ENCODE results near the gene NCBP2L.
"Not testable (repeated sequence)": the region's sequence is repeated elsewhere in the genome, so short reads cannot be mapped to it uniquely, and the experiment has no call there.

The NCBP2L gene

GRCh38 chrX:107776649-107777535 lies 641 bp upstream of the NCBP2L start:
- Histone ChIP-seq H3K4me1 (ENCODE audit: control insufficient read depth in 1 of 2, insufficient read depth in 1 of 2, low read depth in 1 of 2, low read length in 1 of 2) (peaks cover 17 to 19% of the 10 kb centered on the region in 2 experiments), H3K9me3 (no peaks in the 10 kb centered on the region), H3K27me3 (peaks cover 42% of the 10 kb centered on the region), H3K4me3 (ENCODE audit: low read depth in 1 of 2, low read length in 1 of 2) (peak overlapping the region in 1 of 2 experiments; percentile 12), H3K36me3 (no peaks in the 10 kb centered on the region), H3K27ac (no peak overlapping the region)
- peak; percentile 78 for TF ChIP-seq CTCF (IDR thresholded peaks at IDR 0.05)

- no peak overlapping the region for H3K4me3 ChIP-seq (ENCODE audit: low read depth in 1 of 2, low read length in 1 of 2)
- H3K4me1 ChIP-seq (ENCODE audit: control insufficient read depth in 1 of 2, insufficient read depth in 1 of 2, low read depth in 1 of 2, low read length in 1 of 2), result peaks cover 11 to 13% of the 10 kb centered on the region in 2 experiments
- no peak overlapping the region for H3K27ac ChIP-seq
- H3K9me3 ChIP-seq, result no peaks in the 10 kb centered on the region
- peaks cover 15% of the 10 kb centered on the region for H3K27me3 ChIP-seq
- TF ChIP-seq CTCF (IDR thresholded peaks at IDR 0.05), result no peak
- no peaks in the 10 kb centered on the region for H3K36me3 ChIP-seq
These were observed 3.0 kb downstream of the NCBP2L start for GRCh38 chrX:107780525-107780924.

- no peak for TF ChIP-seq CTCF (IDR thresholded peaks at IDR 0.05)
- Histone ChIP-seq H3K27me3 (peaks cover 7% of the 10 kb centered on the region), H3K4me1 (ENCODE audit: control insufficient read depth in 1 of 2, insufficient read depth in 1 of 2, low read depth in 1 of 2, low read length in 1 of 2) (no peaks in the 10 kb centered on the region), H3K36me3 (no peaks in the 10 kb centered on the region), H3K4me3 (ENCODE audit: low read depth in 1 of 2, low read length in 1 of 2) (no peak overlapping the region), H3K9me3 (no peaks in the 10 kb centered on the region), H3K27ac (no peak overlapping the region)
These were observed 10.3 kb downstream of the NCBP2L start for GRCh38 chrX:107787827-107788226.

DNA sequence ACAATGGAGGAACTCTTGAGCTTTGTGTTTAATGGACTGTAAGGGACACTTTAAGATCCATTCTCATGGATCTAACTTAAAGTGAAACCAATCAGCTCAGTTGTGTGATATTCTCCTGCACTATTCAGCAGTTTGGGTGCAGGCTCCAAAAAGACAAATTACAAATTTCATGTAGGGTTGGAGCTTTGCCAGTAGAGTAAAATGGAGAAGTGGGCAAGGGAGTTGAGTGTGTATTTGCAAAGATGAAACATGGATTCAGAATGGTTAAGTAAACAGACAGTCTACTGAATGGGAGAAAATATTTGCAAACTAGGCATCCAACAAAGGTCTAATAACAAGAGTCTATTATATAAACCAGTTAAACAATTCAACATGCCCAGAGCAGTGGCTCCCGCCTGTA lies 26.9 kb downstream of the NCBP2L start:
- Histone ChIP-seq H3K27me3 (no peaks in the 10 kb centered on the region), H3K9me3 (no peaks in the 10 kb centered on the region), H3K27ac (no peak overlapping the region), H3K4me3 (ENCODE audit: low read depth in 1 of 2, low read length in 1 of 2) (no peak overlapping the region), H3K4me1 (ENCODE audit: control insufficient read depth in 1 of 2, insufficient read depth in 1 of 2, low read depth in 1 of 2, low read length in 1 of 2) (no peaks in the 10 kb centered on the region), H3K36me3 (no peaks in the 10 kb centered on the region)
- TF ChIP-seq CTCF (IDR thresholded peaks at IDR 0.05), result no peak

DNA sequence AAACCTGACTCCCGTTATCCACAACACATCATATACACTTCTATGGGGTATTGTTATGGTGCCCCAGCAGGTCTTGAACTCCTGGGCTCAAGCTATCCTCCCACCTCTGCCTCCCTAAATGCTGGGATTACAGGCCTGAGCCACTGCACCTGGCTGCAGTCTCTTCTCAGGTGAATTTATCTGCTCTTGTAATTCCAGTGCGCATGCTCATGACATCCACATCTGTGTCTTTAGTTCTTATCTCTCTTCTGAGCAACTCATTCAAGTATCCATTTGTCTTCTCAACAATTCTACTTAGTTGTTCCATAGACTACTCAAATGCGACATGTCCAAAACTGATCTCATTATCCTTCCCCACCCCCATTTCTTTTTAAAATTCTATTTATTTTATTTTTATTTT lies 27.6 kb downstream of the NCBP2L start:
- no peak for TF ChIP-seq CTCF (IDR thresholded peaks at IDR 0.05)
- H3K27me3 ChIP-seq, result no peaks in the 10 kb centered on the region
- no peaks in the 10 kb centered on the region for H3K4me1 ChIP-seq (ENCODE audit: control insufficient read depth in 1 of 2, insufficient read depth in 1 of 2, low read depth in 1 of 2, low read length in 1 of 2)
- H3K9me3 ChIP-seq, result no peaks in the 10 kb centered on the region
- H3K27ac ChIP-seq, result no peak overlapping the region
- H3K36me3 ChIP-seq, result no peaks in the 10 kb centered on the region
- H3K4me3 ChIP-seq (ENCODE audit: low read depth in 1 of 2, low read length in 1 of 2), result no peak overlapping the region

- not testable (repeated sequence) for H3K36me3 ChIP-seq; H3K9me3 ChIP-seq; H3K4me3 ChIP-seq (ENCODE audit: low read depth in 1 of 2, low read length in 1 of 2); H3K27ac ChIP-seq; H3K27me3 ChIP-seq; H3K4me1 ChIP-seq (ENCODE audit: control insufficient read depth in 1 of 2, insufficient read depth in 1 of 2, low read depth in 1 of 2, low read length in 1 of 2)
These were observed 32.5 kb downstream of the NCBP2L start for GRCh38 chrX:107810053-107810452.

Measured in neutrophil (primary cell).